HG03571 (cell line): ENCODE data around the gene CTPS2.
"Not testable (repeated sequence)": the region's sequence is repeated elsewhere in the genome, so short reads cannot be mapped to it uniquely, and the experiment has no call there.

Experiments used
- ATAC-seq: cut with Tn5 transposase; IDR thresholded peaks from one replicate; pipeline ENCODE4 v1.9.1; 2021; ENCODE audit not compliant: unreplicated experiment

The CTPS2 gene

GRCh38 chrX:16658284-16658683, 54.2 kb downstream of the CTPS2 start:
- no peak for ATAC-seq

DNA sequence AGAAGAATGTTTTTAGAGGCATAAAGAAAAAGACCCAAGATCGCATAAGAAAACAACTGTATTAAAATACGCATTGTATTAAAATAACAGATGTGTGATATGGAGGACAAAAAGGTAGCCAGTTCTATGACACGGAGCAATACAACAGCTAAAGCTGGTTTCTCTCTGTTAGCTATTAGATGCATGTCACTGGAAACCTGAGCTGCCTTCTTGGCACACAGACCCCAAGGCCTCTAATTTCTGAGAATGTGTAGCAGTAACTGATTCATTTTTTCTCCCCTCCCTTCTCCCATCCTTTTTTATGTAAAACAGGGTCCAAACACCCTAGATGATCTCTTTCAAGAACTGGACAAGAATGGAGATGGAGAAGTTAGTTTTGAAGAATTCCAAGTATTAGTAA, 58.4 kb downstream of the CTPS2 start:
- no peak for ATAC-seq

DNA sequence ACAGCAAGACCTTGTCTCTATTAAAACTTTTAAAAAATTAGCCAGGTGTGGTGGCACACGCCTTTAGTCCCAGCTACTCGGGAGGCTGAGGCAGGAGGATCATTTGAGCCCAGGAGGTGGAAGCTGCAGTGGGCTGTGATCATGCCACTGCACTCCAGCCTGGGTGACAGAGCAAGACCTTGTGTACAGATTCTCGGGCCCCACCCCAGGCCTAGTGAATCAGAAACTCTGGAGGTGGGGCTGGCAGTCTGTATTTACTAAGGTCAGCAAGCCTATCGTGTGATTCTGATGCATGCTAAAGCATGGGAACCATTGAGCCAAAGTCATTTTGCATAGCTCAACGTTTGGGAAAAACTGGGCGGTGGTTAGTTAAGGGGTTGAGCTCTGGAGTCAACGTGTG, 59.0 kb downstream of the CTPS2 start:
- no peak for ATAC-seq

DNA sequence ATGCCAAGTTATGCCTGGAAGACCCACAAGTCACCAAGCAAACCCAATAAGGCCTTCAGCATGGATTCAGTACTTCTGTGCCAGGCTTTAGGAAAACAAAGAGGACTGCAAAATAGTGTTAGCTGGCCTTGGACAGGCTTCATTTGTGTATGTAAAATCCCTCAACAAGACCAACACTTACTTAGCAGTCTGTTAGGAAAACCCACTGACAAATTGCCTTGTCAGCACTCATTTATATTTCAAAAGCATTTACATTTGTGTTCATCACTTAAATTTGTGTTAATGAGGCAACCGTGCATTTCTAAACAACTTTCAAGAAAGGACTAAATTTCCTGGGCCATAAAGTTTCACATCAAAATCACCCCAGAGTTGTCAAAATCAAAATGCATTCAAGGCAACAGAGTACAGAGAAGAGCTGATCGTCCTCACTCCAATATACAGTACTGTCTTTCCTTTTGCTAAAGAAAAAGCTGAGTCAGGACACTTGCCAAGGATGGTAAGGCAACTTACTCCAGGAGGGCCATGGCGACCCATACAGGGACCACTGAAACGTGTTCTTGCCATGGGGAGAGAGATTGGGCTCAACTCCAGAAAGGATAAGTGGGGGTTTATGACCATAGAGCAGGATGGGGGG, 61.0 kb downstream of the CTPS2 start:
- no peak for ATAC-seq

DNA sequence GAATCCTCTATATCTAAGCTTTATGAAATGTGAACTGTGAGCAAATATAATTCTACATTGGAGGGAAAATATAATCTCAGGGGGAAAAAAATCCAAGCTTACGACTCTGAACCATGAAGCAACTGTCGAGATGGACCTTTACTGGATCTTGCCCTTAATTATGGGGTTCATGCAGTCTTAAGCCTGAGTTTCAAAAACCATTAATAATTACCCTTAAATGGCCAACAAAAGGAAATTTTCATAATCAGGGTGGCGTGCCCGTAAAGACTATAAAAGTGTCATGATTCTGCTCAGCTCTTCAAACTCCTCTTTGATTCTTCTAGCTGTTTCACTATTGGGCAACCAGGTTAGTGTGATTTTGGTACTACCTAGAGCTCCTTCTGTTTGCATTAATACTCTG, 62.6 kb downstream of the CTPS2 start, which contains the start of gene S100G:
S100G (plus strand) TSS at position 301 of the 400 bp plus-strand sequence. CDS start 849 bp downstream, outside the sequence.
- no peak for ATAC-seq

- no peak for ATAC-seq
Observed at GRCh38 chrX:16646366-16647138, 65.9 kb downstream of the CTPS2 start.

GRCh38 chrX:16643176-16643575, 69.3 kb downstream of the CTPS2 start:
- no peak for ATAC-seq

DNA sequence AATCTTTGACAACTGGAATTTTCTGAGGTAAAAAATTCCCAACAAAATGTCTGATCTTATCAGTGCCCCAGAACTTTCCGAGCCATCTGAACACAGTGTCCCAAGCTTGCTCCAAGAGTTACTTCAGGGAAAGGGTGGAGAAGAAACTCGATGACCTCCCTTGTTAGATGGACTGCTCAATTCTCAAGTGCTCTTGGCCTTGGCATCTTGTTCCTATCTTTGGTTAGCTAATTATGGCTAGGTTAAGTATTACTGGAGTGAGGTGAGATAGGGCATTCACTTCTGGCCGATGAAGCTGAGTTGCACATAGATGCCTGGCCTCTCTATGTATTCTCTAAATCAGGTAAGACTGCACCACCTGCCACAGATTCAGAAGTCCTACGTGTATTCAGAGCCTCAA, 71.6 kb downstream of the CTPS2 start:
- ATAC-seq, result no peak

DNA sequence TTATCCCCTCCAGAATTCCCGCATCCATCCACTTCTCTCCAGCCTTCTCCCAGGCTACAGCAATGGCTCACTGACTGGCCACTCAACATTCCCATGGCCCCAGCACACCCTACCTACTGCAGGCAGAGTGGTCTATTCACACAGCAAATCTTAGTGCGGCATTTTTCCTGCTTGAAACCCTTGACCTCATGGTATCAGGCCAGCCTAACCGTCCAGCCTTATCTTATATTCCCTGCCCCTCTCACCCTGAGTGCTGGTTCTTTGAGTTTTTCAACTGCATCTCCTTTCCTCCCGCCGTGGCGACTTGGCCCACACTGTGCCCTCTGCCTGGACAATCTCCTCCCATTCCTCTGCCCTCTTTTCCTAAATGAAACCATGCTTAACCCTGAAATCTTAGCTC, 72.5 kb downstream of the CTPS2 start:
- ATAC-seq, result no peak

GRCh38 chrX:16638533-16638932, 73.9 kb downstream of the CTPS2 start:
- no peak for ATAC-seq

GRCh38 chrX:16635596-16635995, 76.9 kb downstream of the CTPS2 start:
- no peak for ATAC-seq

DNA sequence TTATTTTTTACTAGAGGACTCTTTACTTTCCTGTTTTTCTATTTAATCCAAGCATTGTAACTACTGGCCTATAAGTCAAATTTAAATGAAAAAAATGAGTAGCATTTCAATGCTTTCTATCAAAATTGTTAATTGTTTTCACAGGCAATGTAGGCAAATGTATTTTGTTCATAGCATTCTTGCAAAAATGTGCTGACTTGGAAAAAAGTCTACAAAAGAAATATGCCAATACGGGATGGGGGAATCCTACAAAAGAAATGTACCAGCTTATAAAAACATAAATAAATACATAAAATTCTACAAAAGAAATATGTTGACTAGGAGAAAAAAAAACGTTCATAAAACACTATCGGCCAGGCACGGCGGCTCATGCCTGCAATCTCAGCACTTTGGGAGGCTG, 77.4 kb downstream of the CTPS2 start:
- no peak for ATAC-seq

- no peak for ATAC-seq
Observed at GRCh38 chrX:16633754-16634153, 78.7 kb downstream of the CTPS2 start.

GRCh38 chrX:16629909-16630308, 82.6 kb downstream of the CTPS2 start:
- ATAC-seq, result no peak

DNA sequence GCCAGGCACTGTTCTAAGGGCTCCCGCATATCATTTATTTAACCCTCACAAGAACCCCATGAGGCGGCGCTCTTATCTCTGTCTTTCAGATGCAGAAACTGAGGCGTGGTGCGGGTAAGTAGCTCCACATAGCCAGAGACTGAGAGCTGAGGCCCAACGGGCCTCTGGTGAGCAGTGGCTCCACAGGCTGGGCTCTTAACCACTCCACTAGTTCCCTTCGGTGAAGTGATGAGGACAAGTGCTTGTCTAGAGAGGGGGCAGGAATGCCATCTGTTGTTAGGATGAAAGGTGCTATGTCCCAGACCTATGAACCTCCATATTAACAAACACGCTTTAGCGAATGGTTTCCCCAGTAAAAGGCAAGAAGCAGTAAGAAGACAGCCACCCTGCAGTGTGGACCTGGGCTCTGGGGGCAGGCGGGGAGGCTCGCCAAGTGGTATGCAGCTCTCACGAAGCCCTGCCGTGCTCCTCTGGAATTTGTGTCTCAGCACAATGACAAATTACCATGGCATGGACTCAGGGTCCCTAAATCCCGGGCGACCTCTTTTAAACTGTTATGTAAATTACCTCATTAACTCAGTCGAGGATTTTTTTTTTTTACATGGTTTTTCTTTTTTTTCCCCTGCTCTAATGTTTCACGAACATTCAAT, 83.4 kb downstream of the CTPS2 start:
- ATAC-seq, result no peak

DNA sequence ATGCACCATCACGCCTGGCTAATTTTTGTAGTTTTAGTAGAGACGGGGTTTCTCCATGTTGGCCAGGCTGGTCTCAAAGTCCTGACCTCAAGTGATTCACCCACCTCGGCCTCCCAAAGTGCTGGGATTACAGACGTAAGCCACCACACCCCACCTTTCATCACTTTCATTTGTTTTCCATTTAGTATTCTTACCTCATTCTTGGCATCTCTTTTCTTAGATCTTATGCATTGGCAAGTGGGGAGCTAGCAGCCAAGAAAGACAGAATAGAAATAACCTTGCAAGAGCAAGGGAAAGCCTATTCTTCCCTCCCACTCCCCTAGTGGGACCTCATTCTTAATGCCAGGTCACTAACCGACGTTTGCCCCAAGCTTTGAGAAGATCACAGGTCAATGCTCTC, 84.0 kb downstream of the CTPS2 start:
- ATAC-seq, result not testable (repeated sequence)

GRCh38 chrX:16619024-16619423, 93.4 kb downstream of the CTPS2 start:
- ATAC-seq, result no peak

- no peak for ATAC-seq
Observed at GRCh38 chrX:16618422-16618821, 94.0 kb downstream of the CTPS2 start.

DNA sequence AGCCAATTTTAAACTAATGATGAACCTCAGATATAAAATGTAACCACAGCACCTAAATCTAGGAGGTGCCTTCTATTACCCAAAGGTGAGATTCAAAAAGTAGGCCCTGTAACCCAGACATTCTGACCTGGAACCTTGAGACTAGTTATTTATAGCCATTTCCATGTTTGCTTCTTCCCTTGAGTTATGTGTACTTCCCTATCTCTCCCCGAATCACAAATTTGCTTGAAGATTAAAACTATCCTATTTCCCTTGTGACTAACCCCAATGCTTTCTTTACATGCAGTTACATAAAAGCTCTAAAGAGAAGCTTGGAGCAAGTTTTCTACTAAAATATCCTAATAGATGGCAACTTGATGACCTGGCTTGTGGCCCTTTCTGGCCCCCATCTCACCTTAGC, 95.1 kb downstream of the CTPS2 start:
- no peak for ATAC-seq

DNA sequence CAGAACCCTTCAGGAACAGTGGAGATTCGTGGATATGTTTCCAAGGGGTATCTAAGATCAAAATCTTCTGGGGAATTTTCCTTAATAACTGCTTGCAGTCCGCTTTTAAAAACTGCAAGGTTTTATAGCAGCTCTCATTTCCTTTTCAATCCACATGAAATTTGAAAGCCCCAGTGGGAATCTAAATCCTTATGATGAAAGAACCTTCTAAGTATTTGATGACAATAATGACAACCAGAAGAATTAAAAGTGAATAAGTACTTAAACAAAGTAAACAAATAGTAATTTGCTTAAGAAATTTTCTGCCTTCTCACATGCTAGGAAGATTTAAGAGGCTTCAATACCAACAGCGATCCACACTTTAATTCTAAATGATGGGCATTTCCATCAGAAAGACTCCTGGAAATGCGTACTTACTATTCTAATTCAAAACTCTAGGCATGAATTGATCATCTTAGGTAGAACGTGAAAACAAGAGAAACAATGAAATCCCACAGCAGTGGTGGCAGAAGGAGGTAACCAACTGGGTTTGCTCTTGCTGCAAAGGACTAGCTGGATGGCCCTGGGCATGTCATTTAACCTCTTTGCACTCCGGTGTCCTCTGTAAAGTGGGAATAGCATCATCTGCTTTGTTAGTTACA, 100.1 kb downstream of the CTPS2 start:
- no peak for ATAC-seq

GRCh38 chrX:16610654-16611053, 101.8 kb downstream of the CTPS2 start:
- not testable (repeated sequence) for ATAC-seq
